HG03108 (cell line): Measurements from ENCODE around the gene RBM47.
A peak's percentile ranks its signal among the peaks of the same experiment; 100 is the strongest.

Experiments
- ATAC-seq: cut with Tn5 transposase; IDR thresholded peaks from one replicate; pipeline ENCODE4 v1.9.1; 2021; ENCODE audit warnings: moderate library complexity; ENCODE audit not compliant: unreplicated experiment

RBM47 gene

GRCh38 chr4:40592034-40592433, 37.6 kb downstream of the RBM47 start:
- ATAC-seq, result no peak

DNA sequence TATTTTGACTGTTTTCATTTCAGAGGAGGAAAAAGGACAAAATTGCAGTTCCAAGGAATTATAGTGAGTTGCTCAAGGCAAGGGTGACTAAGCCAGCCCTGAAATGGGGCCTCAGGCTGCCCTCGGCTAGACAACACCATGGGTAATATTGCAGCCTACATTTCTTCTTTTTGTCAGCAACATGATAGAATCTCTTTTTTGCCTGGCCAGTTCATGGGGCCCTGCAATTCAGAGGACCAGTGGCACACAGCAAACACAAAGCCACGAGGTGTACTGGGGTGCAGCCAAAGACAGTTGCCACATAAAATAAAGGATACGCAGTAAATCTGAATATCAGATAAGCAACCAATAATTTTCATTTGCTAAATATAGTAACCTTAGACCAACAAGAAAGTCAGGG, 41.8 kb downstream of the RBM47 start:
- ATAC-seq, result no peak

DNA sequence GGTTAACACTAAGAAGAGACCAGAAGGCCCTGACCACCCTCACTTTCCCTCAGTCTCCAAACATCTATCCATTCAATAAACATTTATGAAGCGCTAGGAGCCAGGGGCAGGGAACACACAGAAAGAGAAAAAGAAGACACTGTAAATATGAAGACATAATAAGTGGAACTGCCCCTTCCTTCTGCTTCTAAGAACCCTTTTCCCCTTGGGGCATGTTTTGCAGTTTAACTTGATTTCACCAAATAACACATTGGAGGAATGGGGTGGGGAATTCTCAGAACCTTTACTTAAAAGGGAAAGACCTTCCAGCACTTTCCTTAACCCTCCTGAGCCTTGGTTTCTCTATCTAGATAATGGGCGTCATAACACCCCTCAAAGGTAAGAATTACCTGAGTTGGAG, 42.3 kb downstream of the RBM47 start:
- ATAC-seq, result no peak

DNA sequence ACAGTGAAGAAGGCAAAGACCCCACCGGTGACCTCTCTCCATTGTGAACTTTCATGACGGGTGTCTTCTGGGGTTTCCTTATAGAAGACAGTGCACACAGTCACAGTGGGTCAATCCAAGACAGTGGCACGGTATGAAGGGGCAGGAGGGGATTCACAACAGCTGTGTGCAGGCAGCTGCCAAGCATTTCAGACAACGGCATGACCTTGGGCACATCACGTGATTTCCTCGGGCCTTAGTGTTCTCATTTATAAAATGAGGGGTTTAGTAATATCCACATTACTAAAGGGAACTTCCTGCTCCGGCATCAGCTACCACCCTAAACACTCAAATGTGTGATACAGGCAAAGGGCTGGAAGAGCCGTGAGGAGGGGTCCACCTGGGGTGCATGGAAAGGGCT, 42.9 kb downstream of the RBM47 start:
- ATAC-seq, result no peak

DNA sequence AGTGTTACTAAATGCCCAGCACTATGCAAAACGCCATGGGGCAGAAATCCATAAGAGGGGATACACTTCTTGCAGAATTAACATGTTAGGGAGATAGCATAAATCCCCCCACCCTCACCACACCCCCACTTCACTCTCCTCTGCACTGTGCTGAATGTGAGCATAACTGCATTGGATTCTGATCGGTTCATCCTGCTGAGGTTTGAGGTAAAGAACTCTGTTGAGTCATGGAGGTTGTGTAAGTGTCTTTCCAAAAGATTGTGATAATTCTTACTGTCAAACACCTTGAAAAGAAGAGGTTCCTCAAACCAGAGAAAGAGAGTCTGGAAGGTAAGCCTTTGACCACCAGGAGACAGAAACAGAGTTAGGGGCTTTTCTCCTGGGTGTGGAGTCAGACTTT, 43.6 kb downstream of the RBM47 start:
- ATAC-seq, result no peak

- ATAC-seq, result no peak
Measured at GRCh38 chr4:40585201-40585799, 44.4 kb downstream of the RBM47 start.

- ATAC-seq, result no peak
Measured at GRCh38 chr4:40584517-40585141, 45.0 kb downstream of the RBM47 start.

- no peak for ATAC-seq
Measured at GRCh38 chr4:40583850-40584439, 45.7 kb downstream of the RBM47 start.

- no peak for ATAC-seq
Measured at GRCh38 chr4:40582413-40582812, 47.3 kb downstream of the RBM47 start.

GRCh38 chr4:40581254-40582140, 48.2 kb downstream of the RBM47 start:
- no peak for ATAC-seq

GRCh38 chr4:40579983-40580382, 49.7 kb downstream of the RBM47 start:
- ATAC-seq, result no peak

- ATAC-seq, result no peak
Measured at GRCh38 chr4:40577588-40578253, 51.9 kb downstream of the RBM47 start.

DNA sequence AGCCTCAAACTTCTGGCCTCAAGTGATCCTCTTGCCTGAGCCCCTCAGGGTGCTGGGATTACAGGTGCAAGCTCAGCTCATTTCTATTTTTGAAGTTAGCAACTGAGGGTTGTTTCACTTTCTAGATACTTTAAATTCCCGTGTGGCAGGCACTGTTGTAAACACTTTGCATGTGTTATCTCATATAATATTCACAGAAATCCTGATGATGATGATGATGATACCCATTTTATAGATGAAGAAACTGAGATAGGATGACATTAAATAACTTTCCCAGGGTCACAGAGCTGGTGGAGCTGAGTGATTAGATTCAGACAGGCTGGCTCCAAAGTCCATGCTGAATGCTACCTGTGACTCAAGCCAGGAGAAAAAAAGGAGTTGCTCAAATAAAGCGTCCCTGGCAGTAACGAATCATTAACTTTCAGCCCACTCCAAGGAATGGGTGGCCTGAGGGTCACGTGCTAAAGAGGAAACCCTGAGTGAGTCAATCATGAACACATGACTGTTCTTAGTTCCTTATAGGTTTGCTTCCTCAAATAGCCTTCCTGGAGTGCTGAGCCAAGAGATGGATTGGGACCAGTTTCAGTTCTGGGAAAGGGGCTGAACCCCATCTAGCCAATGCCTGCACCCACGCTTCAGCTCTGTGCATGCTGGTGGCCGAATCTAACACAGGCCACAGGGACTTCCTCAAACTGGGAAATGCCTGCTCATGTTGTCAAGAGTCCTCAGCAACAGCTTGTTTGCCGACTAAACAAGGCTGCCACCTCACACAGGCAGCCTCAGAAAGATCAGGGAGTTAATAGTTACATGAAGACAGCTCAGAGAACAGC, 52.8 kb downstream of the RBM47 start:
- peak; percentile 59 for ATAC-seq

GRCh38 chr4:40575846-40576245, 53.8 kb downstream of the RBM47 start:
- no peak for ATAC-seq

- no peak for ATAC-seq
Measured at GRCh38 chr4:40573593-40574311, 55.9 kb downstream of the RBM47 start.

GRCh38 chr4:40572692-40573310, 56.9 kb downstream of the RBM47 start:
- ATAC-seq, result no peak

GRCh38 chr4:40571208-40571607, 58.5 kb downstream of the RBM47 start:
- no peak for ATAC-seq

DNA sequence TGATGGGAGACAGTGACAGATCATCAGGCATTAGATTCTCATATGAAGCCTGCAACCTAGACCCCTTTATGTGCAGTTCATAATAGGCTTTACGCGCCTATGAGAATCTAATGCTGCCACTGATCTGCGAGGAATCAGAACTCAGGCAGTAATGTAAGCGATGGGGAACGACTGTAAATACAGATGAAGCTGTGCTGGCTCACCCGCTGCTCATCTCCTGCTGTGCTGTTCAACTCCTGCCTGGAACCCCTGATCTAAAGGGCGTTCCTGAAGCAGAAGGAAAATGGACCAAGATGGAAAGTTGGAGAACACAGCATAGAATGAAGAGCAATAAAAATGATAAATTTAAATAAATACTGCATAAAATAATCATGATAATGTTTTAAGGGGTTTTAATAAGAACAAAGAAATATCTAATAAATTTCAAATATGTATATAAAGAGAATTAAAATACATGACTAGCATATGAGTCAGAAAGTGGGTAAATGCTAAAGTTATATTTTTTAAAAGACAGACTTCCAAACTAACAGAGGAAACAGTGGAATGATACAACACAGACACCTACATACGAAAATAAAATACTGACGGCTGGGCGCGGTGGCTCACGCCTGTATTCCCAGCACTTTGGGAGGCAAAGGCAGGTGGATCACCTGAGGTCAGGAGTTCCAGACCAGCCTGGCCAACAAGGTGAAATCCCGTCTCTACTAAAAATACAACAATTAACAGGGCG, 59.2 kb downstream of the RBM47 start:
- ATAC-seq, result no peak
